ENCODE measurements around the gene HMX1.

Gene HMX1

DNA sequence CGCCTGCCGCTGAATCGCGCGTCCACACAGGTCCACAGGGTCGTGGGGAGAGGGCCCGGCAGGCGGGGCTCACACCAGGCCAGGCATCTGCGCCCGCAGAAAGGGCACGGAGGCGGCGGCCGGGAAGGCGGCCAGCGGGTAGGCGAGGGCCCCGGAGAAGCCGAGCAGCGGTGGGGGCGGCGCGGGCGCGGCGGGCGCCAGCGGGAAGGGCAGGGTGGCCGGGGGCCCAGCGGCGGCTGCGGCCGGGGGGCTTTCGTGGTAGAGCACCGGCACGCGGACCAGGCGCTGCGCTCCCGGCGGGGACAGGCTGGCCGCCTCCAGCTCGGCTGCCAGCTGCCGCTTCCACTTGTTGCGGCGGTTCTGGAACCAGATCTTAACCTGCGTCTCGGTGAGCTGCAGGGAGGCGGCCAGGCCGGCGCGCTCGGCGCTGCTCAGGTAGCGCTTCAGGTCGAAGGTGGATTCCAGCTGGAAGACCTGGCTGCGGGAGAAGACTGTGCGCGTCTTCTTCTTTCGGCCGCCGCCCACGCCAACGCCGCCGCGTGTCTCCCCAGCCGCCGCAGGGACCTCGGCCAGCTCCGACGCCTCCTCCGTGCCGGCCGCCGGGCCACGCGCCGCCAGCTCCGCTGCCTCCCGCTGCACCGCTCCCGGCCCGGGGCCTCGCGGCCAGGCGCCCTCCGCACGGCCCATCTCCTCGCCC lies 3.9 kb downstream of the HMX1 start:
- no peak for DNase-seq

DNA sequence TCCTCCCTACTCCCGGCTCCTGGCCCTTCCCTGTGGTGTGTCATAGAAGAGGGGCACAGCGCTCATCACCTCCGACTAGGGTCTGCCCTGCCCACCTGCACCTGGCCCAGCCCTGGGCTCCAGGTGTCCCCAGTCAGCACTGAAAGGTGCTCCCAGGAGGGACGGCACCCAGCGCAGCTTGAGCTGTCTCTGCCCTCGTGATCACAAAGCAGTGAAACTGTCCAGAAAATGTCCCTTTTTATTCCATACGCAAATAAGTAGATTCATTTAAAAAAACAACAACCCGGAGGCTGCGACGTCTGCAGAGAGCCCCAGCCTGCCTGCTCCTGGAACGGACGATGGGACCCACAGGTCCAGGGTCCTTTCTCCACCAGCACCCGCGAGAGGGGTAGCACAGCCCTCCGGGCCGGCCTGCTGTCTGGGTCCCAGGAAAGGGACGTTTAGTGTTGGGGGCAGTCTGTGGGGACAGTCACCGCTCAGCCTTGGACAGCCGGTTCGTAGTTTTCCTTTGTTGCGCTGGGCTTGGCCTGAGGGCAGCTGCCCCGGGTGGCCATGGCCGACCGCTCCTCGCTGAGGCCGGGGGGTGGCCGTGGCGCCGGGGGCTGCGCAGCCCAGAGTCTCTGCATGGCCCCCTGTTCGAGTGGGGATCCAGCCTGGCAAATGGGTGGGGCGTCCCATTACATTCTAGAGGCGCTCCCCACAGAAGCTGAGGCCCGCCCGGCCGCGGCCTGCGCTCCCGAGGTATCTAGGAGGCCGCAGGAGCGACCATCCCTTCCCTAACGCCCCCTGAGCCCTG lies 4.6 kb downstream of the HMX1 start:
- DNase-seq: no peak

- no peak for DNase-seq
Observed at GRCh38 chr4:8866421-8866820, 5.2 kb downstream of the HMX1 start.

- DNase-seq: no peak
Observed at GRCh38 chr4:8865681-8866310, 5.8 kb downstream of the HMX1 start.

DNA sequence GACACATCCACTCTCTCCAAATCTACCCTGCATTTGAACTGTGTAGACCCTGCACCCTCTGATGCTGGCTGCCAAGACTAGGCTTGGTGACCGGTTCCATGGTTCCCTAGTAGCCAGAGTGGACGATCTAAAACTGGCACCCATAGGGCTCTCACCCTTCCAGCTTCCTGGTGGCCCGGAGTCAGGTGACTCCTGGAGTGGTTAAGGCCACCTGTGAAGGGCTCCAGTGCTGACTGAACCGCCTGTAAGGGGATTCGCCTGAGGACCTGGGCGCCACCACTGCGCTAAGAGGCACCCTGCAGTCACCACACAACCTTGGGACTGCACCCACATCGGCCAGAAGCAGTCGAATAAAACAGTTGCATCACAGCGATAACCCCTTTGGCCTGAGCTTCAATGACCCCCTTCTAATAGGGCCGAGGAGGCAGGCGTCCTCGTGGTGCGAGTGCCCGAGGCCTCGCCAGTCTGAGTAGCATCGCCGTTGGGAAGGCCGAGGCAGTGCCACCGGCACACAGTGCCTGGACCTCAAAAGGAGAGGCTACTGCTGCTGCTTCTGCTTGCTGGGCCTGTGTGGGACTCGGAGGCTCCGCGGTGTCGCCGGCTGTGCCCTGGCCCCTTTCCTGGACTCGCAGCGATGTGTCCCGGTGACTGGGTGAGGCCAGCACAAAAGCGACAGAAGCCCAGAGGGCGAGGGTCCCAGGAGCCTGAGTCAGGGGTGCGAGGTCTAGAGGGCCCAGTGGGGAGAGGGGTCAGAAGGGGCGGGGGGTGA lies 6.5 kb downstream of the HMX1 start:
- DNase-seq: no peak

DNA sequence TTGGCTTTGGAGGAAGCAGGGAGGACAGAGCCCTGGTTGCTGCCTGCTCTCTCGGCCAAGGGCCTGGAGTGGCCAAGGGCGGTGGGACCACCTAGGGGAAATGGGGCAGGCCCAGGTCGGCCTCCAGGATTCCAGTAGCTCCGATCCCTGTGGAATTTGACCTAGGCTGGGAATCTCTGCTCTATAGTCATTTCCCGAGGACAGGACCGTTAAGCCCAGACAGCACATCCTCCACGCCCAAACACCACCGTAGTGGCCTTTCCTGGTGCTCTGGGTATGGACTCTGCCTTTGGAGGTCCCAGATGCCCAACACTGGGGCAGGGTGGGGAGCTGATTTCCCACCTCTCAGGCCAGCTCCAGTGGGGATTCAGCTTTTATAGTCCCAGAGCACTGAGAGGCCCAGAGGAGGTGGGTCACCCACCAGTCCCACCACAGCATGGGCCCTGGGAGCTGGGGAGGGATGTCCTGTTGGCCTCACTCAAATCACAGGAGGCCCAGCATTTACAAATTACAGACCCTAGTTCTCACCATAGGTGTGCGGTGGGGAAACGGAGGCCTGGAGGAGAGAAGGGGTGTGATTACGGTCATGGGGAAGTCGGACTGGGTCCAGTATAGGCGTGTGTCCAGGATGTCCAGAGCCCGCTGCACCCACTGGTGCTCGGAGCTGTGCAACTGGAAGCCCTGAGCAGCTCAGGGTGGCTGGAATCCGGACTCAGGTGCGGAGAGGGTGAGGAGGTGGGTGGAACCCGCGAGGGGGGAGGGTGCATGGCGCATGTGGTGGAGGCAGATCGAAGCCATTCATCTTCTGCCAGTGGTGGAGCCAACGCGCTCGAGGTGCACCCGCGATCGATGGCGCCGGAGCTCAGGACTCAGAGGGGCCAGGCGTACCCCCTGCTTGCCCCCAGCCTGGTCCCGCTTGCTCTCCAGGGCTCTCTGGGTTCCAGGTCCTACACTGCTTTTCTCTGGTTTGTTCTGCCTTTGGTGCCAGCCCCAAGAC lies 7.7 kb downstream of the HMX1 start:
- DNase-seq: no peak

DNA sequence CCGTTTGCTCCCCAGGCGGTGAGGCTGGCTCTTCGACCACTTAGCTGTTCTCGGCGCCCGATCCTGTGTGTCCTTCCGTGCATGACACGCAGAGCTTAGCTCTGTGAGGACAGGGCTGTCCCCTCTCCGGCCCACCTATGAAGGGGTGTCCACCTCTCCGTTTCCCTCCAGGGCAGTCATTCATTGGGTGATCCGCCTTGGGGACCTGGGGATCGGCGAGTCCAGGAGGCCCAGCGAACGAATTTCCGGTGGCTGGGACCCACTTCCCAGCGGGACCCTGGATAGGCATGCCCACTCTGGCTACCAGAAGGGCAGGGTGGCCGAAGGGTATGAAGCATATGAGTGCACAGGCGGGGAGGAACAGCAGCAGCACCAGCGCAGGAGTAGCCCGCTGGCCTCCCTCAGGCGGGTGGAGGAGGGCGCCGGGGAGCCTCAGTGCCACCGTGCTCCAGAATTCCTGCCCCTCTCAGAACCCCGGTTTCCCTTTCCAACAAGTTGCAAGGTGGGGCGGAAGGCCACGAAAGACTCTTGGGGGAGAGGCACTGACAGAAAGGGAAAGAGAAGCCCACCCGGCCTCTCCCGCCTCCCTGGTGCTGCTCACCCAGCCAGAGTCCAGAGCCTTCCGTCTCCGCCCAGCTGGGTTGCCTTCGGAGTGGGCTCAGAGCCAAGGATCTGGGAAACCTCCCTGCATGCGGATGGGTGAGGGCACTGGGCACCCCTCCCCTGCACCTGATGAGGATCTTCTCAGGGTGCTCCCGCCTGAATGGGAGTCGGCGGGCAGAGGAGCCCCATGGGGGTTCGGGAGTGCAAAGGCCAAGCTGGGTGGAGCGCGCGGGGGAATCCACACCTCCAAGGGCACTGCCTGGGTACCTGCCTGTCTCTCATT lies 8.6 kb downstream of the HMX1 start:
- no peak for DNase-seq

DNA sequence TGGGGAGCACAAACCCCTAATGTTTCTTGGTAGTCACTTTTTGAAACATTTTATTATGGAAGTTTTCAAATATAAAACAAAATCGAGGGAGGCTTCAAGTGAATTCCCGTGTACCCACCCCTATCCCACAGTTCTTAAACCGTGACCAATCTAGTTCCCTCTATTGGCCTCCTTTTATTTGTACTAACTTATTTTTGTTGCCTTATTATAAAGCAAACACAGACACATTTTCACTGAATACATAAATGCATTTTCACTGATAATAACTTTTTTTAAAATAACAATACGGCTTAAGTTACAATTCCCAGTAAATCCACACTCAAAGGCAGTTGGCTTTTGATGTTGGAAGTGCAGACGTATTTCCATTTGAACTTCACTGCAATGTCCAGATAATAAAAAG lies 9.3 kb downstream of the HMX1 start:
- no peak for DNase-seq

DNA sequence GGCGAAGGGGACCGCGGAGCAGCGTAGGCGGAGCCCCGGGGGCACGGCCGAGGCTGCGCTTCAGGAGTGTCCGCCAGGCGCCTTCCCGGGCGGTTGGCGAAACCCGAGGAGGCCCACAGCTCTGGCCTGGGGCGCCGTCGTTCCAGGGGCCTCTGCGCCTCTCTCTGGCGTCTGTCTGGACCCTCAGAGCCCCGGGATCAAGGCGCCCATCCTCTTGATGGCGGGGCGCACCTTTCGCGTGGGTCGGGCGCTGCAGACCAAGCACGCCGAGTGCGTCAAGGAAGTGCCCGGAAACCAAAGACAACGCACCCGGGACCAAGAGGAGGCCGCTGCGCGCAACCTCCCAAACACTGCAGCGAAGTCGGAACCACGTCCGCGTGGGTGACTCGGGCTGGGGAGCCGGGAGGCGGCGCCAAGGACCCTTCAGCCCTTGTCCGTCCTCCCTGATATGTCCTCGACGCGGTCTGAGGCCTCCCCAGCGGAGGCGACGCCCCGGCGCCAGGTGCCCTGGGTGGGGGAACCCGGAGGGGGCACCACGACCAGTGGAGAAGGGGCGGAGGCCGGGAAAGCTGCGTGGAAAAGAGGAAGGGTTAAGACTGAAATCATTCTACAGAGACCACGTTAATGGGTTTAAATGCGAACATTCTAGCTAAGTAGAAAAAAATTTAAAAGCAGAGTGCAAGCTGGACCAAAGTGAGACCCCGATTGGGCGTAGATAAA lies 9.9 kb downstream of the HMX1 start:
- DNase-seq: no peak

GRCh38 chr4:8860892-8861575 lies 10.6 kb downstream of the HMX1 start:
- no peak for DNase-seq

- no peak for DNase-seq
Observed at GRCh38 chr4:8860096-8860891, 11.3 kb downstream of the HMX1 start.

DNA sequence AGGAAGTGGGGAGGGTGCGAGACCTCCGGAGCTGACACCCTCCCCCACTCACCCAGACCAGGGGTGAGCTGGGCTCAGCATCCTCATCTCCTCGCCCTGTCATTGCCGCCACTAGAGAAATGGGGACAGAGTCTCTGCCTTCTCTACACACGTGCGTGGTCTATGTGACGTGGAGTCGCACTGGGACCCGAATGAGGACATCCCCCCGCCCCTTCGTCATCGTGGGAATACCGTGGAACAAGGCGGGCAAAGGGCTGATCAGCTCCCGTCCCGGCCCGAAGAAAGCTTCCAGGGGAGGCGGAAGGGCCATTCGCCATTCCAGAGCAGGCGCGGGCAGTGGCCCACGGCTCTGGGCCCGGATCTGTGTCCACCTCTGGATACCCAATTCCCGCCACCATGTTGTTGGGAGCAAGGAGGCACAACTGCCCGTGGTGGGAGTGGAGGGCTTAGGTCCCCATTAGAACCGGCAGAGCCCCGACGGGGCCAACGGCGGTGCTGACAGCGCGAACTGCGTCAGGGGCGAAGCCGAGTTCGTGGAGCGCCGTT lies 12.0 kb downstream of the HMX1 start:
- DNase-seq: no peak

DNA sequence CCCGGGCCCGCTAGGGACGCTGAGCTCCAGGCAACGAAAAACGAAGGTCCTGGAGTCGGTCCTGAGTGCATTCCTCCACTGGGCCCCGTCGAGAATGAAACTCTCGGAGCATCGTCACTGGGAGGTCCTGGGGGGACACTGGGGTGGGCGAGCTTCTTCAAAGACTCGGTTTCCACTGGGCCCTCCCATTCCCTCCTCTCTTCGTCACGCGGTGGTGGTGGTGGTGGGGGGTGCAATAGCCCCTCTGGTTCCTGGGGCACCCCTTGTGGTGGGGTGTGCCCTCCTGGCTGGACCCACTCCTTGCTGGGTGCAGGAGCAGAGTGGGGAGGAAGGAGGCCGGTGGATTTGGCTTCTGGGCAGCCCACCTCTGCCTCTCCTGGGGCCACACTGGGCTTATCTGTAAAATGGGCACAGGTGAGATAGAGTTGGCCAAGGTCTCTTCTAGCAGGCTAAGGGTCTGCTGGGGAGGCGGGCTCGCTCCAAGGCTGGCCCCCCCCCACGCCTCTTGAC lies 12.9 kb downstream of the HMX1 start:
- no peak for DNase-seq

DNA sequence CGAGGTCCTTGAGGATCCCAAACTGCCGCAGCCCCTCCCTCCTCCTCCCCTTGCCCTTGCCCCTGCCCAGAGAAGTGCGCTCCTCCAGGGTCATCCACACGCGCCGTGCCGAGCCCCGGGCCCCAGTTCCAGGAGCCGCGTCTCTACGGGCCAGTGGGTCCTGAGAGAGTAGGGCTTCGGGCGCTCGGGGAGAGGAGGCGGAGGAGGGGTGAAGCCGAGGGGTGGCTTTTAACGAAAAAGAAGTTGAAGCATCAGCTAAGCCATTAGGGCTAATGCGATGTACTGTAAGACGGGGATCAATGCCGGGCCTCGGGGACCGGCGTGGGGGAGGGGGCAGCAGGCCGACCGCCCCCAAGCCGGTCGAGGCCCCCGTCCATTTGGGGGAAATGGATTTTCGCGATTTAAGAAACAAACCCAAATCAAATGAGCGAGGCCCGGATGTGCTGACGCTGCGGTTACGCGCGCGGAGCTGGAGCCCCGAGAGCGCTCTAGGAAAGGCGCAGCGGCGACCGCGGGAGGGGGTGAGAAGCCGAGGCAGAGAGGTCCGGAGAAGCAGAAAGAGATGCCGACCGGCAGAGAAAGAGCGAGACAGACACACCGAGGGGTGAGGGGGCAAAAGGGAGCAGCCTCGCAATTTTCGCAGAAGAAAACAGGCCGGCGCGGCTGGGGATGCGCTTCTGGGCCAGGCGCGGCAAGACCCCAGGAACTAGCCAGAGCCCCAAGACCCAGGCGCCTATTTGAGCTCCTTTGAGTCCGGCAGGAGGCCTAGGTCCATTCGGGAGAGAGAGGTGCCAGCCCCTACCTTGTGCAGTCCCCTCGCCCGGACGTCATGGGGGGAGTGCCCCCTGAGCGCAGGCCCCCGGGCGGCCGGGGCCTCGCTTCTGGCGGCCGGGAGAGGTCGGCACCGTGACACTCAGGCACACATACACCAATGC lies 13.6 kb downstream of the HMX1 start:
- DNase-seq: no peak

DNA sequence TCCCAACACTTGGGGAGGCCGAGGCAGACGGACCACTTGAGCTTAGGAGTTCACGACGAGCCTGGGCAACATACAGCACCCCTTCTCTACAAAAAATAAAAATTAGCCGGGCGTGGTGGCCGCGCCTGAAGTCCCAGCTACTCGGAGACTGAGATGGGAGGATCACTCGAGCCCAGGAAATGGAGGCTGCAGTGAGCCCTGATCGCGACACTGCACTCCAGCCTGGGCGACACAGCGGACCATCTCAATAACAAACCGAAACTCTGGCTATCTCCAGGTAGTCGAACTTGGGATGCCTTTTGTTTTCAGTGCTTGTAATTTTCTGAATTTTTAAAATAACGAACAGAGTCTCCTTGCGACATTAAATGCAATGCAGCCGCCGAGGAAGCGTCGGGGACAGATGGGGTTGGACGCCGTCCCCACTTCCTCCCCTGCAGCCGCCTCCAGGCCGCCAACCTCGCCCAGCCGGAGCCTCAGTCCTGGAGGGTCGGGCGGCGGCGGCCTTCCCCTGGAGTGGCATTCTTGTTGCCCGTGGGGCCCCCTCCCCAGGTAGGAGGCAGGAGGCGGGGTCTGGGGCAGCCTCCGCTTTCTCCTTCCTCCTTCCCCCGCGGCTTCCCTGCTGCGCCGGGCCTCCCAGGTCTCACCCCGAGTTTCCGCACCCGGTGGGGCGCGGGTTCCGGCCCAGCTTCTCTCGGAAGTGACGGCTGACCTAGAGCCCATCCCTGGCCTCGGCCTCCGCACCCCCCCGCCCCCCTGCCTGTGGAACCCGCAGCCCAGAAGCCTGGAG lies 14.6 kb downstream of the HMX1 start:
- DNase-seq: no peak

DNA sequence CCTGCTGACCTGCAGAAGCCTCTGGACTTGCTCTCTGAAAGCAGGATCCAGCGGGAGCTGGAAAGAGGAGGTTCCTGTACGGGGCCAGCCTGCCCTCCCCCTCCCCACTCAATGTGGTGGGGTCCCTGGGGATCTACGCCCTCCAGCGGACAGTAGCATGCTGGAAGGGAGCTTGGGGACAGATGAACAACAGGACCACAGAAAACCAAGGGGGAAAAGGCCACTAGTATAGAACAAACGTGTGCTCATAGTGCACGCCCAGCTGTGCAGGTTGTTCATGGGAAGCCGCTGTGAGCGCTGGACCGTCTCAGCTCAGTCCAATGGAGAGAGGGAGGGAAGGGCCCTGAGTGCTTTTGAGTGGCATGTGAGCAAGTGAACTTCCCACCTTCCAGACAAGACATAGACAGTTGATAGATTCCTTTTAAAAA lies 15.8 kb downstream of the HMX1 start:
- DNase-seq: no peak
